HFF-Myc (cell line): Measurements from ENCODE around the gene GADD45B.

ENCODE experiments used
- DNase-seq: peaks from one replicate; pipeline ENCODE4 v3.0.0-alpha.2; 2011; ENCODE audit warnings: low read depth; ENCODE audit errors: extremely low read depth
- H3K4me3 ChIP-seq: replicated peaks from 2 replicates; pipeline ENCODE4 v1.5.1; 2011; ENCODE audit warnings: low read depth, mild to moderate bottlenecking, control low read depth, low read length
- TF ChIP-seq, protein P1 (sequence below): IDR thresholded peaks from 2 replicates; pipeline ENCODE4 v1.5.1; 2012; ENCODE audit warnings: mild to moderate bottlenecking, low read depth, low read length, control low read depth; ENCODE audit errors: missing control alignments

Gene GADD45B

DNA sequence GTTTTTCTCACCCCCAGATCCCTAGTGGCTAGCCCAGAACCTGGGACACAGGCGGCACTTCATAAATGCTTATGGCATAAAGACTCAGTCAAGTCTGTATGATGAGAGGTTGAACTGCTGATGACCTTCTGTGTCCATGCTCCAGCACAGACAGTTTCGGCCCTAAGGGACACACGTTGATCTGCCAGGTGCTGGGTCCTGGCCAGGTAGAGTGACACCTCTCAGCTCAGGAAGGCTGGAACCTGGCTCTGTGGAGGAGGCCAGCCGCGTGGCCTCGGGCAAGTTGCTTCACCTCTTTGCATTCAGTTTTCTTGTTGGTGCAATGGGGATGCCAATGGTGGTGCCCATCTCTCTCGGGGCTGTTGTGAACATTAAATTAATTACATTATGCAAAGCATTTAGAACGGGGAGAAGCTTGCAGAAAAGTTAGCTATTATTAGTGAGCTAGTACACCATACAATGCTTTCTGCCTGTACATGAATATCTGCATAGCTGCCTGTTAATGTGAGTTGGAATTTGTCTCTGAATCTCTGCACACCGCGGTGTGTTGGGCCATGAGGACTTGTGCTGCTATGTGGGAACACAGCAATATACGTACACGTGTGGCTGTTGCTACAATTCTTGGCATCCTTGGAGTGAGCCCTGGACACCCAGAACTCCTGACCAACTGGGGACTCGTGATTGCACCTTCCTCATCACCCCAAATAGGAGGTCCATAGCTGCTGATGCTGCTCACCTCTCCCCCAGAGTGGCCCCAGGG, 8.4 kb downstream of the GADD45B start:
- no peak overlapping the region for H3K4me3 ChIP-seq
- DNase-seq = no peak
- TF ChIP-seq, protein P1, sequence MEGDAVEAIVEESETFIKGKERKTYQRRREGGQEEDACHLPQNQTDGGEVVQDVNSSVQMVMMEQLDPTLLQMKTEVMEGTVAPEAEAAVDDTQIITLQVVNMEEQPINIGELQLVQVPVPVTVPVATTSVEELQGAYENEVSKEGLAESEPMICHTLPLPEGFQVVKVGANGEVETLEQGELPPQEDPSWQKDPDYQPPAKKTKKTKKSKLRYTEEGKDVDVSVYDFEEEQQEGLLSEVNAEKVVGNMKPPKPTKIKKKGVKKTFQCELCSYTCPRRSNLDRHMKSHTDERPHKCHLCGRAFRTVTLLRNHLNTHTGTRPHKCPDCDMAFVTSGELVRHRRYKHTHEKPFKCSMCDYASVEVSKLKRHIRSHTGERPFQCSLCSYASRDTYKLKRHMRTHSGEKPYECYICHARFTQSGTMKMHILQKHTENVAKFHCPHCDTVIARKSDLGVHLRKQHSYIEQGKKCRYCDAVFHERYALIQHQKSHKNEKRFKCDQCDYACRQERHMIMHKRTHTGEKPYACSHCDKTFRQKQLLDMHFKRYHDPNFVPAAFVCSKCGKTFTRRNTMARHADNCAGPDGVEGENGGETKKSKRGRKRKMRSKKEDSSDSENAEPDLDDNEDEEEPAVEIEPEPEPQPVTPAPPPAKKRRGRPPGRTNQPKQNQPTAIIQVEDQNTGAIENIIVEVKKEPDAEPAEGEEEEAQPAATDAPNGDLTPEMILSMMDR = no peak

DNA sequence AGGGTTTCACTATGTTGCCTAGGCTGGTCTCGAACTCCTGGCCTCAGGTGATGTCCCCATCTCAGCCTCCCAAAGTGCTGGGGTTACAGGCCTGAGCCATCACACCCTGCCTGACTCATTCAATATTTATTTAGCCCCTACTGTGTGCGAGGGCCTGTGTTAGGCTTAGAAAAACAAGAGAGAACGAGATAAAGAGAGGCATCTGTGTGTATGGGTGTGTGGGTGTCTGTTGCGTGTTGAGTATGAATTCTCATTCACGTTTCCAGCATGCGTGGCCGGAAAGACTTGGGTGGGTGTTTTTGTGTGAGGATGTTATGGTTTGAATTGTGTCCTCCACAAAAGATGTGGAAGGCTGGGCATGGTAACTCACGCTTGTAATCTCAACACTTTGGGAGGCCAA, 9.5 kb downstream of the GADD45B start:
- TF ChIP-seq, protein P1 = no peak
- H3K4me3 ChIP-seq = no peak overlapping the region
- no peak for DNase-seq

DNA sequence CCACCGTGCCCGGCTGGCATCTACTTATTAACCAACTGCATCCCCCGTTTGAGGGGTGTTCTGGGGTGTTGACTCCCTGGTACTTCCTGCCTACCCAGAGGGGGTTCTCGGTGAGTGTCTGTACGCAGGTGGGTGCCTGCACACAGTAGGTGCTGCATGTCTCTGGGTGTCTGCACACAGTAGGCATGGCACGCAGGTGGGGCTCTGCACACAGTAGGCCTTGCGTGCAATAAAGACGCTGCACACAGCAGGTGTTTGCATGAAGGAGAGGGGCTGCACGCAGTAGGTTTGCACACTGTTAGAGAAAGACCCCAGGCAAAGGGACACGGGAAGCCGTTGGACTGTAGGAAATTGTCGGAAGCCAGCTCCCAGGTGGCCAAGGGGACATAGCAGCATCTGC, 11.2 kb downstream of the GADD45B start:
- TF ChIP-seq, protein P1 = no peak
- H3K4me3 ChIP-seq = no peak overlapping the region
- DNase-seq = no peak

DNA sequence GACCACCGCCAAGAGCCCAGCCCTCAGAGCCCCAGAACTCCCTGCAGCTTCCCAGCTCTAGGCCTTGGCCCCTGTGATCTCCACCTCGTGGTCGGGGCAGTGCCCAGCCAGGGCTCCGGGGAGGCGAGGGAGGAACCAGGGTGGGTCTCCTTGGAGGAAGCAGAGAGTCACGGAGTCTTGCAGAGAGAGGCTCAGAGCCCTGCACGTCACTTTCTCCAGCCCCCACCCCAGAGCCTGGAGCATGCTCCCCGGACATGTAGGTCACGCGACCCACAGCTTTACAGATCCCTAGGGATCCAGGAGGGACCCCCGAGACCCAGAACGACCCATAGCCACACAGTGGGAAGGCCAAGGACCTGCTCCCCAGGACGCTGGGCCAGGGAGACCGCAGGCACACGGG, 11.9 kb downstream of the GADD45B start:
- H3K4me3 ChIP-seq = no peak overlapping the region
- no peak for DNase-seq
- TF ChIP-seq, protein P1 = no peak

DNA sequence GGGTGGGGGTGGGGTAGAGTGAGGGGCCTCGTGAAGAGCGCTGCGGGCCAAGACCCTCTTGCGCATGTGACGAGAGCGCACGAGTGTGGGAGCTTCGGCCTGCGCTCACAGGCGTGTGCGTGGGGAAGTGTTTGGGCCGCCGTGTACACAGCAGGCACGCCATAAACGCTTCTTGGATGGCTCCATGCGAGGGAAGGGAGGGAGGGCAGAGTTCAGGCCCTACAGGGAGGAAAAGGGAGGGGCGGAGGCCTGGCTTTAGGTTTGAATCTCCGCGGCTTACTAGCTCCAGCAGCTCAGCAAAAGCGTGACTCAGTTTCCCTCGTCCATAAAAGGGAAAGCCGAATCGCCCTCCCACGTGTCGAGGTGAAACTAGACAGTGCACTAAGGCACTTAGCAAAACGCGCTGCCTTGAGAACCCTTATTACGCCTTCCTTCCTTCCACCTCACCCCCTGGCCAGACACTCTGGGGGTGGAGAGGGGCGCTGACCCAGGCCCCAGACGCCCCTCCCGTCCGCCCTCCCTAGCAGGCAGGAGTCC, 12.5 kb downstream of the GADD45B start:
- no peak overlapping the region for H3K4me3 ChIP-seq
- DNase-seq = no peak
- TF ChIP-seq, protein P1 = no peak

DNA sequence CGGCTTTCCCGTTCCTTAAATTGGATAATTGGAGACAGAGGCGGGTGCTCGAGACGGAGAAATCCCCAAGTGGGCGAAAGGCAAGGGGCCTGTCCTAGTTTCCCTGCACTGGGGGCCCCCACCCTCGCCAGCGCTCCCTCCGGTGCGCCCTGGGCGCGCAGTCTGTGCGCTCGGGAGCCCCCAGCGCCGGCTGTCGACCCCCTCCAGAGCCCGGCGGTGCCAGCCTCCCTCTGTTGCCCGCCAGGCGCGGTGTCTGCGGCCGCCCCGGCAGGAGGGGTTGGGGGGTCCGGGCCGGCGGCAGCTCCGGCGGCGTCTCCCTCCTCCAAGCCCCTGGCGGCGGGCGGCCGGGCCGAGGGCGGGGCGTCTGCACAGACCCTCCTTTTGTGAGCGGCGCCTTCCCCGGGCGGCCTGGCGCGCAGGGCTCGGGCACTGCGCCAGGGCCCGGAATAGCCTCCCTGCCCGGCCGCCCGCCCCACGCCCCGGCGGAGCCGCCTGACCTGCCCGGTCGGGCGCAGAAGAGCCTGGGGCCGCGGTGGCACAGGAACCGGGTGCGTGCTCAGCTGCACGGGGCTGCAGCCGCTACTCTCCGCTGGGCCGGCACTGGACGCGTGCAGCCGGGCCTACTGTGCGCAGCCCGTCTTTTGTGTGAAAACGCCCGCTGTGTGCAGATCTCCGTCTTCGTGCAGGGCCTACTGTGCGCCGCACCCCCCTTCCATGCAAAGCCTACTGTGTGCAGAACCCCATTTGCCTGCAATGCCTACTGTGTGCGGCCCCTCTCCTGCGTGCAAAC, 13.2 kb downstream of the GADD45B start:
- no peak overlapping the region for H3K4me3 ChIP-seq
- TF ChIP-seq, protein P1 = no peak
- DNase-seq = no peak
